Suppressor macrophage treated with lipopolysaccharide for 1 hour (primary cell): ENCODE results near the gene UBAP2L.
"Not testable (repeated sequence)": the region's sequence is repeated elsewhere in the genome, so short reads cannot be mapped to it uniquely, and the experiment has no call there.

ENCODE experiments used
- DNase-seq, 3 donors: peaks; one replicate each; pipeline ENCODE4 v3.0.0-alpha.2; 2020 to 2022

The UBAP2L gene

GRCh38 chr1:154241703-154242351 lies 21.1 kb downstream of the UBAP2L start:
- DNase-seq = no peak

GRCh38 chr1:154253671-154254070 lies 32.9 kb downstream of the UBAP2L start:
- DNase-seq = no peak

DNA sequence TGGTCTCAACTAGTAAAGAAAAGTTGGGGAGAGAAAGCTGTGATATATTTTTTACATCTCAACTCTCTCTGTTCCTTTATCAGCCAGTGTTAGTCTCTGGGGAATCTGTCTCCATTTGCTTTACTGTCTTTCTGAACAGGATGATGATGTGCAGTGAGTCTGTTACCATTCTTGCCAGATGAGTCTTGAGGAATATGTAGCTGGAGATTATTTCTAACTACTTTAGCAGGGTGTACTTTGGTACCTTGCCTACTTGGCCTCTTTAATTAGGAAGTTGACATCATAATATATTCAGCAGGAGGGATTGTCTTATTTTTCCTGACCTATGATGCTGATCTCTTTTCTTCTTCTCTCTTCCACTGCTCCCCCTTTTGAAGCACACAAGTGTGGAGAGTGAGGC lies 35.9 kb downstream of the UBAP2L start:
- DNase-seq = no peak

- DNase-seq = no peak
Measured at GRCh38 chr1:154258784-154259183, 38.0 kb downstream of the UBAP2L start.

GRCh38 chr1:154260127-154260526 lies 39.4 kb downstream of the UBAP2L start:
- no peak for DNase-seq

DNA sequence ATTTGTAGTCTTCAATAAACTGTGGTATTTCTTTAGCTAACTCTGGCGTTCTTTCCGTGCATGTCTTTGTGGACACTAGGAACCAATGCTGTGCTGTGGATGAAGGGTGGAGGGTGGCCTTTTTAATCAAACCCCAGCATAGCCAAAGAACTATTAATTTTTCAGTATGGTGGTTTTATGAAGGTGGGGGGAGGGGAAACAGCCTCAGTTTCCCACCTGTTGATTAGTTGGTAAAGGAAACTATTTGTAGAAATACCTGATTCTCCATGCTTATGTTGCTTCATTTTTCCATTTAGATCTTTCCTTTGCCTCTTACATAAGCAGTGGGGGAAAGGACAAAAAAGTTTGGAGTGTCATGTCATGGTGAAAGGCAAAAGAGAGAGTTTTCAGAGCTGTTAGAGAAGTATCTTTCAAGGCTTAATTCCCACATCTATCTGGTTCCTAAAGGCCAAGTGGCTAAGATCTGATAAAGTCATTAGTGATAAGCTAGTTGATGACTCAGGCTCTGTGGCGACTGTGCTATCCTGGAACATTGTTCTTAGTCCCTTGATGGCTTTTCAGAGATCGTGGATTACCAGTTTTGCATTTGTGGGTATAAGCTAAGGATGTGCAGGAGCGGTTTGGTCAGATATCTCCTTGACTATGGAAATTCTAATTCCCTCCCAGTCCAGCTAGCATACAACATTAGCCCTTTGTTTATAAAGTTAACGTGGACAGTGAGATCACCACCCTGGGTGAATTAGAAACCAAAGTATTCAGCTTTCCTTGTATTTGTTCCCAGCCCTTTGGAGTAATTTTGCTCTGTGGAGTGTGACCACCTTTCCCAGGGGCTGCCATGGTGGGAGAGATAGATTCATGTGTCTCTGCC lies 42.9 kb downstream of the UBAP2L start:
- DNase-seq = no peak

- DNase-seq = no peak
Measured at GRCh38 chr1:154264454-154264853, 43.7 kb downstream of the UBAP2L start.

GRCh38 chr1:154265586-154265985 lies 44.8 kb downstream of the UBAP2L start:
- no peak for DNase-seq

GRCh38 chr1:154270833-154271232 lies 50.1 kb downstream of the UBAP2L start:
- DNase-seq = peak; percentile 34 to 42 (median 35)

- DNase-seq = peak; percentile 96 to 99 (median 98)
Measured at GRCh38 chr1:154272217-154272998, 51.7 kb downstream of the UBAP2L start, which contains the start of gene HAX1. HAX1 (plus strand) TSS chr1:154272629; CDS start chr1:154272724, 95 bp downstream.

GRCh38 chr1:154272999-154273563 lies 52.3 kb downstream of the UBAP2L start:
- no peak for DNase-seq

DNA sequence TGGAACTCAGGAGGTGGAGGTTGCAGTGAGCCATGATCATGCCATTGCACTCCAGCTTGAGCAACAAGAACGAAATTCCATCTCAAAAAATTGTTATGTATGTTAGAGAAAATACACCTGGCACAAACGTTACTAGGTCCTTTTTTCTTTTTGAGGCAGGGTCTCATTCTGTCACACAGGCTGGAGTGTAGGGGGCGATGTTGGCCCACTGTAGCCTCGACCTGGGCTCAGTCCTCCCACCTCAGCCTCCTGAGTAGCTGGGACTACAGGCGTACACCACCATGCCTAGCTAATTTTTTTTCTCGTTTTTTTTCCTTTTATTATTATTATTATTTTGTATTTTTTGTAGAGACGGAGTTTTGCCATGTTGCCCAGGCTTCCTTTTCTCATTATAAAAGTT lies 56.0 kb downstream of the UBAP2L start:
- peak in 2 of 3 donors; percentile 24 to 30 for DNase-seq

GRCh38 chr1:154287591-154287990 lies 66.8 kb downstream of the UBAP2L start:
- DNase-seq = not testable (repeated sequence)

GRCh38 chr1:154288661-154289060 lies 67.9 kb downstream of the UBAP2L start:
- no peak for DNase-seq

- no peak for DNase-seq
Measured at GRCh38 chr1:154290921-154291320, 70.2 kb downstream of the UBAP2L start.

- peak in 1 of 3 donors; percentile 14 for DNase-seq
Measured at GRCh38 chr1:154295408-154296235, 74.9 kb downstream of the UBAP2L start.

GRCh38 chr1:154301582-154301981 lies 80.8 kb downstream of the UBAP2L start:
- DNase-seq = no peak

DNA sequence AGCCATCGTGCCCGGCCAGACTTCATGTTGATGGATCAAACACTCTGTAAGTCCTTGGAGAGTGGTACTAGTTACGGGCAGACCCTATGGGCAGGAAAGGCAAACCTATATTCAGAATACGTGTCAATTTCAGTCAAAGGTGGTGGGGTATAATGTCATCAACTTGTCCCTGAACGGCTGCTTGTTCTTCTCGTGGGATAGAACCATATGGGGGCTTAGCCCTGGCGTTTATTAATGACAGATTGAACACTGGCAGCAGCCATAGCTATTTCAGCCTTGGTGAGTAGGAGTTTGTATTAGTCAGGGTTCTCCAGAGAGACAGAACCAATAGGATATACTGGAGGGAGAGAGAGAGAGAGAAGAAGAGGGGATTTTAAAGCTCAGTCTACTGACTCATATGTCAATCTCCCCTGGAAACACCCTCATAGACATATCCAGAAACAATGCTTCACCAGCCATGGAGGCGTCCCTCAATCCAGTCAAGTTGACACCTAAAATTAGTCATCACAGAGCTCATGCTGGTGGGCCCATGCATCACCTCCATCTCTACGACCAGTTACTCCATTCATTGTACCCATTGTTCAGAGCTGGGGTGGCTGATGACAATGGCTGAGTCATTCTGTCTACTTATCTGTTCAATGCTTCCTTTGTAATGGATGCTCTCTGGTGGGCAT lies 84.0 kb downstream of the UBAP2L start:
- DNase-seq = peak; percentile 17 to 57 (median 38)

GRCh38 chr1:154306151-154306550 lies 85.4 kb downstream of the UBAP2L start:
- DNase-seq = no peak

GRCh38 chr1:154307670-154308270 lies 87.0 kb downstream of the UBAP2L start:
- not testable (repeated sequence) for DNase-seq

- not testable (repeated sequence) for DNase-seq
Measured at GRCh38 chr1:154309136-154309535, 88.4 kb downstream of the UBAP2L start.
